HG02870 (cell line): ENCODE results near the gene ABCC12.

ENCODE experiments used
- ATAC-seq: cut with Tn5 transposase; IDR thresholded peaks from one replicate; pipeline ENCODE4 v1.9.1; 2021; ENCODE audit warnings: mild to moderate bottlenecking, moderate library complexity; ENCODE audit not compliant: unreplicated experiment

ABCC12 gene

DNA sequence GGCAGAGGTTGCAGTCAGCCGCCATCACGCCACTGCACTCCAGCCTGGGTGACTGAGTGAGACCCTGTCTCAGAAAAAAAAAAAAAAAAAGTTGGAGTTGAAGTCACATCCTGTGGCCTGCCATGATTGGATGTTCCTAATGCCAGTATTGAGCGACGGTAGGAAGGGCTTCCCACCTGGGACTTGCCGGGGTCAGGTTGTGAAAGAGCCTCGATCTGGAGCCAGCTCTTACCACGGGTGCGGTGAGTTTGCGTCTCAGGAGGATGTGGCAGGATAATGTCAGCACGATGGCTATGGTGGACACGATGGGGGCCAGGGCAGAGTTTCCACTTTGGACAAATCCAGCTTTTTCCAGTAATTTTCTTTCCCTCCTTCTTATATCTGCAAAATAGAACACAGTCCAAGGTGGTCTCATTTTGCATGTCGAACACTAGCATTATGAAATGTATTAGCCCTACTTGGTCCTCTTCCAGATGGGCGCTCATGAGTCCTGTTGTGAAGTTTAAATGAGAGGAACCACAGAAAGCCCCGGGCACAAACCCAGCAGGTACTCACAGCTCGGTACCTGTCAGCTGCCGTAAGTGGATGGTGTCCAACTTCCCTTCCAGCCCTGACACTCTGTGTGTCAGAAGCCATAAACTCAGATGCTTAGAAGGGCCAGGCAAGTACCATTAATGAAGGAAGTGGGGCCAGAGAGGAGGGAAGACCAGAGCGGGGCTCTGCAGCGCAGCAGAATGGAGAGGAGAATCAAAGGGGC is 22.2 kb downstream of the ABCC12 start:
- ATAC-seq: no peak

DNA sequence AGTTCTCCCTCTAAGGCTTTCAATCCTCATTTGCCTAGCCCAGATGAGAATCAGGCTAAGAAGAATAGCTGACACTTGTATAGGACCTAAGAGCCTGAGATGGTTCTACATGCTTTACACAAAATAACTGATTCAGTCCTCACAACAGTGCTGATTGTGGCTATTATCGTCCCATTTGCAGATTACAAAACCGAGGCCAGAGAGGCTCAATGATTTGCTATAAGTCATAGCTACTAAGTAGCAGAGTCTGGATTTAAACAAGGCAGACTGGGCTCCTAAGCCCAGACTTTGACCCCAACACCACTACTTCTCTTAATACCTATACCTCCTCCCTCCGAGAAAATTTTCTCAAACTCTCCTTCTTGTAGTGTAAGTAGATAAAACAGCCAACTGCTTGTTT is 23.1 kb downstream of the ABCC12 start:
- ATAC-seq: no peak

GRCh38 chr16:48131201-48131935 is 24.4 kb downstream of the ABCC12 start:
- no peak for ATAC-seq

- no peak for ATAC-seq
These were observed 25.9 kb downstream of the ABCC12 start for GRCh38 chr16:48129926-48130325.

DNA sequence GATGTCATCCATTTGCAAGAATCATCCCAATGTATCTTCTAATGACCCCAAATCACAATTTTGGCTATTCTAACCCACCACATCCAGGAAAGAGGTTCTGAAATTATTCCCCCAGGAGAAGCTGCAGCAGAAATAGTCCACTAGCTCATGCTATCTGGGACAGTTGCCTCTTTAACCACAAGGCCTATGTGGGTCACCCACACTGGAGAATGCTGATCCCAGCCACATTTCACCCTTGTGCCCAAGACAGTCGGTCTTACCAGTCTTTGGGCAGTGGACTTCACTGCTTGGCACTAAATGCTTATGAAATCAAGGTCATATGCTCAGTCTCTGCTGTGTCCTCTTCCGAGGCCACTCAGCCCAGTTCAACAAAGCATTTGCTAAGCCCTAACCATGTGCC is 27.0 kb downstream of the ABCC12 start:
- no peak for ATAC-seq

GRCh38 chr16:48126801-48127644 is 28.8 kb downstream of the ABCC12 start:
- ATAC-seq: no peak

DNA sequence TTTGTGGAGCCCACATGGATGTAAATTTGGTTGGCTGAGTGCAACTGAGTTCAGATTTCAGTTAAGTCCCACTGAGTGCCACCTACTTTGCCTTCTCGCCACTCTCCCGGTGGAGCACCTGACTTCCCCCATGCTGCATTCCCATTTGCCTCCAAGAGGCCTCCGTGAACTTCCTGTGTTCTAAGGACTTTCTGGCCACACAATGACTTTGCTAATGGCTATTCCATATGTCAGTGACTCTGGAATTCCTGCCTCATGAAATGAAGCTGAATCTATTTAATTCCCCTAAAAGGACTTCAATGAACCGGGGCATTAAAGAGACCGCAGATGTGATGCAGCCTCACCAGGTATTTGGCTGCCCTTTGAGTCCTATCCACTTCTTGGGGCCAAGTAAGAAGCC is 29.9 kb downstream of the ABCC12 start:
- no peak for ATAC-seq

GRCh38 chr16:48124266-48124665 is 31.5 kb downstream of the ABCC12 start:
- ATAC-seq: no peak

DNA sequence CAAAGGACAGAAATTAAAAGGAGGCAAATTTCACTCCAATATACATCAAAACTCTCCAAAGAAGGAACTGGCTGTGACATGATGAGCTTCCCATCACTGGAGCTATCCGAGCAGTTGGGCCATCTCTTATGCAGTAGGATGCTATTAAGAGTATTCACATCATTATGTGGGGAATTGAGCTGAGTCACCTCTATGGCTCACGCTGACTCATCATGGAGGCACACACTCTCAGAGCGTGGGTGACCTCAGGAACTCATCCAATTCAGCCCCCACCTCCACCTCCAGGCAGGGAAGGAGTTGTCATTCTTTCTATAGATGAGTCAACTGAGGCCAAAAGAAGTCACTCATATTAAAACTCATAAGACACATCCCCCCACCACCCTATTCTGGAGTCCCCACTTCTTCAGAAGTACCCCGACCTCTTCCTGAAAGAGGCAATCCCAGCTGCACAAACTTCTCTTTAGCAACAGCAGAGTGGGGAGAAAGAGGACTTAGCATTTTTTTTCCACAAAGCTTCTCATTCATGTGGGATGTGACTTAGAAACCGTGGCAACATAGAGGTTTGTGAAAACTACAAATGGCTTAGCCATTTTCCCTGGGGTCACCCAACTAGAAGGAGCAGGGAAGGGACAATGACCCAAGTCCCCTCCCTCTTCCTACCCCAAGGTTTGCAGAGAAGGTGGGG is 32.5 kb downstream of the ABCC12 start:
- ATAC-seq: peak; percentile 84

DNA sequence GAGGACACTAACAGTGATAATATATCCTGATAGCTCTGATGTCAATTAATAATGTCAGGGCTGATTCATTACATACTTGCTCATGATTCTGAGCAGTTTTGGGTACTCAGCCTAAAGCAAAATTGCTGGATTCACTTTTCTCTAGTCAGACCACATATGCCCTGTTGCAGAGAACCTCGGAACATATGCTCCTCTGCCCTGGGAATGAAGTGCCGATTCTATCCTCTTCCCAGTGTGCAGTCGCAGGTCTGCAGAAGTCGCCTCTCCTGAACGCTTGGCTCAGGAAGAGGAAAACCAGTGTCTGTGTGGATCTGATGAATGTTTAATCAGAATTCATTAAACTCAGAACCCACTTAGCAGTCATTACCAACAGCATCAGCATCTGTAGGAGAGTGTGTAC is 34.5 kb downstream of the ABCC12 start:
- ATAC-seq: no peak

- ATAC-seq: no peak
These were observed 37.0 kb downstream of the ABCC12 start for GRCh38 chr16:48118841-48119240.

GRCh38 chr16:48117217-48118105 is 38.3 kb downstream of the ABCC12 start:
- peak; percentile 73 for ATAC-seq

- ATAC-seq: no peak
These were observed 40.5 kb downstream of the ABCC12 start for GRCh38 chr16:48115299-48115698.

DNA sequence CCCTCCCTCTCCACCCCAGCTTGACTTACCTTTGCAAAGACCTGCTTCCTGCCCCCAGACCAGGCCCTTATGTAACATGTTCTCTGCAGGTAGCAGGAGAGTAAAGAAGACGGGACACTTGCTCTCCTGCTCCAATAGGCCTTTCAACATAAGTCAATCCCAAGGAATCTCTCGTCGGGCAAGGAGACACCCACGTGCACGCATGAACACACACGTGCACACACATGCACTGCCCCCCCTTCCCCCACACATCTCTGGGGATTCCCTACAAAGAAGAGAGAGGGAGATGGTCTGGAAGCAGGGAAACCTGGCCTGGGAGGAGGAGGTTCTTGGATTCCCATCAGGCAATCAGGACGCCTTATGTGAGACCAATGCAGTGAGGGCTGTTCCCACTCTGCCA is 41.4 kb downstream of the ABCC12 start:
- no peak for ATAC-seq

DNA sequence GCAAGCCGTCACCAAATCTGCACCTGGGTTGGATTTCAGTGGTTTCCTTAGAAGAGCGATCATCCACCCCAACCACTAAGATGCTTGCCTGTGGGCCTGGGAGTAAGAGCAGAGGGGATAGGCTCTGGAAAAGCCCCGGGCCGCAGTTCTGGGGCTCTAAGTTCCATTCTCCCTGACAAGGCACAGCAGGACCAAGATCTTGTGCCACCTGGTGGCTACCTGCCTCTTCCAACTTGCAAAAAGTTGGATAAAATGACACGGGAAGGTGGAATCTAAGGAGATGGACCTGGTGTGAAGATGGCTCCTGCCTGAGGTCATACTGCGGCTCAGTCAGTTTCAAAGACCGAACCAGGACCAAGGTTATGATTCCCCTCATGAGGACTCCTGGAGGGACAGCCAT is 42.3 kb downstream of the ABCC12 start:
- ATAC-seq: no peak

DNA sequence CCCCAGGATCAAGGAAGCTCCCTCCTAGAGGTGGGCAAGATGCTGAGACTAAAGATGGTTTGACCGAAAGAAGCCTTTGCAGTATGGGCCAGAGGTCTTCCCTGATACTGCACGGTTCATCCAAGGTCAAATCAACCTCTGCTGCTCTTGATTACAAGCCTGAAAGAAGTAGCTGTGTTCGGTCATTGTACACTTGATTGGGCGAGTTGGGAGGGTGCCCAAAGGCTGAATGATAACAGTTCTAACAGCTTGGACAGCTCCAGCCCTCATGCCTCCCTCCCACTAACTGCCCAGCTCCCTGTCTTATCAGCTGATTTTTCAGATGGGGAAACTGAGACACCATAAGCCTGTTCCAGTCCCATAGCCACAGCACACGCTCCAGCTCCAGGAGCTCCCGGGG is 42.8 kb downstream of the ABCC12 start:
- no peak for ATAC-seq

GRCh38 chr16:48112600-48112999 is 43.2 kb downstream of the ABCC12 start:
- no peak for ATAC-seq

GRCh38 chr16:48110982-48111381 is 44.8 kb downstream of the ABCC12 start:
- no peak for ATAC-seq

DNA sequence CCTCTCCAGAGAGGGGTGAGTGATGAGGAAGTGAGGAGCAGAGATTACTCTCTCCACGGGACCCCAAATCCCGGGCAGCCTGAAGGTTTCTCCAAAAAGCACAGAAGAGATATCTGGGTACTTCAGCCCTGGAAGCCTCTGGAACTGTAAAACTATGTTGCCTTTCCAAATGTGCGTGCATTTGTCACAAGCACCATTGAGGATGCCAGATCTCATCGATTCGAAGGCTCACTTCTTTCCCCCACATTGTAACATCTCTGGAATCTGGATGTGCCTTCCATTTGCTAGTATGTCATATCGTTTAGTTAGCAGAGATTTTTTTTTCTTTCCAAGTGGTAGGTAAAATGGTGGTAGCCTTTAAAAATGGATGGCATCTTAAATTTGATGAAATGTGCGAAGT is 45.8 kb downstream of the ABCC12 start:
- no peak for ATAC-seq

DNA sequence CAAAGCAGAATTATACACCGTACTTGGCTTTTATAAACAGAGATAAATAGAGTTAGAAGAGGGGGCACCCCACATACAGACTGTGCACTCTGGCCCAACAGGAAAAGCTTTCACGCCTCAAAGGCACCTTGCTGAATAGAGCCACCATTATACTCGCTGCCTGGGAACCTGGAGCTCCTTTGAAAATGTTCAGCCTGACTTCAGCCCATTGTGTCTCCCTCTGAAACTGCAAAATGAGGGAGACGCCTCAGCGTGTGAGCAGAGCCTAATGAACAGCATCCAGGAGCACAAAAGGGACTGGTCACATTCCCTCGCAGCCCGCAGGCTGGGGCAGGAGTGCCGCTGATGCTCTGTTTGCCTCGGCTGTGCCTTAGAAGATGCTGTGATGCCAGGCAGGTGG is 46.3 kb downstream of the ABCC12 start:
- no peak for ATAC-seq
